Measurements from ENCODE around the gene STOML3. TPM values are rescaled to one million over a fixed set of nuclear protein-coding genes. Genes with fewer than 3 reads are reported as not detected.

Gene STOML3
- total and polyA plus RNA-seq, 2 of the 8 experiments (the other 6 are each of a cell fraction or from before 2014, with no cell fraction given): 0.06 TPM; not detected in 1

GRCh38 chr13:39037880-39038568, 47.4 kb upstream of the STOML3 start, which contains the start of the genes NHLRC3 and PROSER1 (continued):
- TF ChIP-seq HDAC6 (IDR thresholded peaks at IDR 0.05; ENCODE audit: low read depth, low read length) (no peak), SRF (IDR thresholded peaks at IDR 0.05; ENCODE audit: low read depth, low read length) (0 out of 2 replicates have a peak, but pooled peaks have one; percentile 30), ATF2 (IDR thresholded peaks at IDR 0.05; ENCODE audit: low read length) (no peak), HDAC2 (IDR thresholded peaks at IDR 0.05; ENCODE audit: borderline replicate concordance in 1 of 2, low read depth in 2 of 2, low read length in 2 of 2) (no peak; a peak in 1 of 4 replicates), SIRT6 (IDR thresholded peaks at IDR 0.05; ENCODE audit: low read length) (no peak), RBBP5 (IDR thresholded peaks at IDR 0.05; ENCODE audit: borderline replicate concordance, low read depth, low read length) (no peak; the same call in 1 of the 2 replicates), SIN3A (conservative IDR thresholded peaks at IDR 0.05 in 1 of 2, IDR thresholded peaks at IDR 0.05 in 1 of 2; ENCODE audit: low read depth in 1 of 2, low read length in 2 of 2) (peak; percentile 32 to 82; a peak in 1 of 4 replicates), BRCA1 (IDR thresholded peaks at IDR 0.05; ENCODE audit: low read depth, low read length) (no peak), YY1 (IDR thresholded peaks at IDR 0.05; ENCODE audit: low read depth, low read length) (no peak; the same call in 1 of the 2 replicates), RFX5 (IDR thresholded peaks at IDR 0.05; ENCODE audit: borderline replicate concordance, low read depth, low read length) (no peak), CTBP2 (IDR thresholded peaks at IDR 0.05; ENCODE audit: borderline replicate concordance, insufficient read depth, insufficient read length, low read length) (no peak), SAP30 (IDR thresholded peaks at IDR 0.05; ENCODE audit: insufficient read depth, insufficient replicate concordance, low read length) (no peak), POU5F1 (IDR thresholded peaks at IDR 0.05; ENCODE audit: low read depth, low read length) (no peak), CHD1 (IDR thresholded peaks at IDR 0.05; ENCODE audit: low read depth, low read length) (no peak), CEBPB (IDR thresholded peaks at IDR 0.05; ENCODE audit: low read depth, low read length) (no peak), CTCF (IDR thresholded peaks at IDR 0.05; ENCODE audit: control extremely low read depth in 1 of 3, insufficient read depth in 1 of 3, low read depth in 1 of 3, low read length in 3 of 3) (no peak), FOSL1 (IDR thresholded peaks at IDR 0.05; ENCODE audit: insufficient read depth, low read depth, low read length) (no peak), POLR2A (IDR thresholded peaks at IDR 0.05; ENCODE audit: control extremely low read depth in 1 of 2, low read depth in 2 of 2, low read length in 2 of 2) (peak; percentile 73 to 91), MAFK (IDR thresholded peaks at IDR 0.05; ENCODE audit: low read depth, low read length) (0 out of 2 replicates have a peak, but pooled peaks have one; percentile 1), KDM4A (IDR thresholded peaks at IDR 0.05; ENCODE audit: low read depth, low read length, severe bottlenecking) (peak; percentile 91)
